ENCODE measurements around the gene ZCCHC14. TPM values are rescaled to one million over a fixed set of nuclear protein-coding genes. Genes with fewer than 3 reads are reported as not detected.

The ZCCHC14 gene
- total and polyA plus RNA-seq, 10 of the 15 experiments (the other 5 are each of a cell fraction or from before 2014, with no cell fraction given) = 0.02 to 0.26 (median 0.05) TPM; not detected in 3

GRCh38 chr16:87391950-87392820 is 100.6 kb downstream of the ZCCHC14 start, which contains the start of gene MAP1LC3B (continued):
- no peak for TF ChIP-seq ZNF622 (IDR thresholded peaks at IDR 0.05)
- peak; percentile 55; the same call in 1 of the 2 replicates for TF ChIP-seq IRF3 (IDR thresholded peaks at IDR 0.05)
- TF ChIP-seq ASH2L (IDR thresholded peaks at IDR 0.05; ENCODE audit: borderline replicate concordance, low read depth) = no peak
- TF ChIP-seq NFIC (IDR thresholded peaks at IDR 0.05; ENCODE audit: low read depth, low read length) = no peak
- peak; percentile 44; the same call in 1 of the 2 replicates for TF ChIP-seq SPI1 (IDR thresholded peaks at IDR 0.05; ENCODE audit: borderline replicate concordance, insufficient read depth, low read depth, low read length)
- TF ChIP-seq MXI1 (IDR thresholded peaks at IDR 0.05; ENCODE audit: low read depth, low read length) = peak; percentile 41; the same call in 1 of the 2 replicates
- TF ChIP-seq CEBPZ (IDR thresholded peaks at IDR 0.05; ENCODE audit: low read depth, low read length) = no peak
- TF ChIP-seq RCOR1 (conservative IDR thresholded peaks at IDR 0.05; ENCODE audit: low read depth, low read length) = peak; percentile 86; the same call in 1 of the 2 replicates
- TF ChIP-seq CHD1 (IDR thresholded peaks at IDR 0.05; ENCODE audit: low read depth, low read length) = no peak
- TF ChIP-seq TCF7 (IDR thresholded peaks at IDR 0.05; ENCODE audit: borderline replicate concordance) = no peak
- peak; percentile 94 for TF ChIP-seq TAF1 (IDR thresholded peaks at IDR 0.05; ENCODE audit: borderline replicate concordance, low read depth, low read length)
- peak; percentile 100 for TF ChIP-seq IKZF1 (conservative IDR thresholded peaks at IDR 0.05)
- TF ChIP-seq MYB (IDR thresholded peaks at IDR 0.05; ENCODE audit: borderline replicate concordance, low read depth, low read length) = peak; percentile 66; the same call in 1 of the 2 replicates
- TF ChIP-seq HDAC6 (IDR thresholded peaks at IDR 0.05; ENCODE audit: unreplicated experiment) = peak; percentile 16
- peak; percentile 88 for TF ChIP-seq E4F1 (IDR thresholded peaks at IDR 0.05; ENCODE audit: borderline replicate concordance, partially characterized antibody)
- no peak for TF ChIP-seq SREBF1 (IDR thresholded peaks at IDR 0.05; ENCODE audit: low read length)
- no peak for TF ChIP-seq IRF4 (IDR thresholded peaks at IDR 0.05; ENCODE audit: low read depth, low read length)
- no peak for TF ChIP-seq FOS (IDR thresholded peaks at IDR 0.05; ENCODE audit: borderline replicate concordance, extremely low read depth, insufficient read length)
- TF ChIP-seq NR2C2 (IDR thresholded peaks at IDR 0.05; ENCODE audit: borderline replicate concordance, control insufficient read depth, insufficient read length, low read depth) = no peak
- no peak for TF ChIP-seq NFXL1 (IDR thresholded peaks at IDR 0.05; ENCODE audit: borderline replicate concordance)
- peak; percentile 100 for TF ChIP-seq YY1 (IDR thresholded peaks at IDR 0.05; ENCODE audit: low read depth, low read length)
- no peak; the same call in 1 of the 2 replicates for TF ChIP-seq ZNF217 (IDR thresholded peaks at IDR 0.05)
- TF ChIP-seq MYC (IDR thresholded peaks at IDR 0.05; ENCODE audit: insufficient read depth, insufficient read length, insufficient replicate concordance, low read length, severe bottlenecking) = no peak
- TF ChIP-seq CHD2 (IDR thresholded peaks at IDR 0.05; ENCODE audit: borderline replicate concordance, low read depth, low read length) = peak; percentile 84
